Liver (tissue), 3 donors: ENCODE data around the gene LYST.

Source experiments
- EGR1 ChIP-seq, 2 donors: IDR thresholded peaks; 2 replicates each; pipeline ENCODE4 v1.6.1; 2016 to 2018; ENCODE audit warnings: antibody characterized with exemption in 2 of 2, low read depth in 2 of 2
- FOXA1 ChIP-seq: IDR thresholded peaks from 2 replicates; pipeline ENCODE4 v1.6.1; 2016; ENCODE audit warnings: antibody characterized with exemption
- SP1 ChIP-seq: IDR thresholded peaks from 2 replicates; pipeline ENCODE4 v1.6.1; 2018; ENCODE audit warnings: antibody characterized with exemption, mild to moderate bottlenecking
- TF ChIP-seq, protein P1 (sequence below): fragments of 150-350 bp; IDR thresholded peaks from 2 replicates; pipeline ENCODE4 v1.5.1; 2017; ENCODE audit warnings: improper control_type of control experiment, low read depth, low read length; ENCODE audit not compliant: missing input control
- donor health status: healthy.
- donor health status: healthy.

DNA sequence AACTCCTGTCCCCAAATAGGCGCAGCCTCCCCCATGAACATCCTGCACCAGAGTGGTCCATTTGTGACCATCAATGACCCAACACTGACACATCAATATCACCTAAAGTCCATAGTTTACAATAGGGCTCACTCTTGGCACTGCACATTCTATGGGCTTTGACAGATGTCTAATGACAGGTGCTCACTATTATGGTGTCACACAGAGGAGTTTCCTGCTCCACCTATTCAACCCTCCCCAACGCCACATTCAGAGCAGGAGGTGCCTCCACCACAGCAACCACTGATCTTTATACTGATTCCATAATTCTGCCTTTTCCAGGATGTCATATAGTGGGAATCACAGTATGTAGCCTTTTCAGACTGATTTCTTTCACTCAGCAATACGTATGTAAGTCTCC lies 241.4 kb downstream of the LYST start:
- TF ChIP-seq FOXA1 (no peak), SP1 (no peak), EGR1 (IDR thresholded peaks at IDR 0.05; ENCODE audit: low read depth in 2 of 2) (no peak)
- TF ChIP-seq, protein P1, sequence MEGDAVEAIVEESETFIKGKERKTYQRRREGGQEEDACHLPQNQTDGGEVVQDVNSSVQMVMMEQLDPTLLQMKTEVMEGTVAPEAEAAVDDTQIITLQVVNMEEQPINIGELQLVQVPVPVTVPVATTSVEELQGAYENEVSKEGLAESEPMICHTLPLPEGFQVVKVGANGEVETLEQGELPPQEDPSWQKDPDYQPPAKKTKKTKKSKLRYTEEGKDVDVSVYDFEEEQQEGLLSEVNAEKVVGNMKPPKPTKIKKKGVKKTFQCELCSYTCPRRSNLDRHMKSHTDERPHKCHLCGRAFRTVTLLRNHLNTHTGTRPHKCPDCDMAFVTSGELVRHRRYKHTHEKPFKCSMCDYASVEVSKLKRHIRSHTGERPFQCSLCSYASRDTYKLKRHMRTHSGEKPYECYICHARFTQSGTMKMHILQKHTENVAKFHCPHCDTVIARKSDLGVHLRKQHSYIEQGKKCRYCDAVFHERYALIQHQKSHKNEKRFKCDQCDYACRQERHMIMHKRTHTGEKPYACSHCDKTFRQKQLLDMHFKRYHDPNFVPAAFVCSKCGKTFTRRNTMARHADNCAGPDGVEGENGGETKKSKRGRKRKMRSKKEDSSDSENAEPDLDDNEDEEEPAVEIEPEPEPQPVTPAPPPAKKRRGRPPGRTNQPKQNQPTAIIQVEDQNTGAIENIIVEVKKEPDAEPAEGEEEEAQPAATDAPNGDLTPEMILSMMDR = no peak
